GM23248 (cell line): ENCODE results near the gene CNKSR1.

Source experiments
- EZH2 ChIP-seq: fragments of 200-600 bp; sonication (generic); IDR thresholded peaks from 2 replicates; pipeline ENCODE4 v1.6.1; 2018; ENCODE audit warnings: antibody characterized with exemption, mild to moderate bottlenecking; ENCODE audit not compliant: insufficient read depth, poor library complexity, severe bottlenecking
- EZH2phosphoT487 ChIP-seq: fragments of 200-600 bp; sonication (generic); IDR thresholded peaks from 2 replicates; pipeline ENCODE4 v1.6.1; 2018; ENCODE audit warnings: antibody characterized with exemption, moderate library complexity, mild to moderate bottlenecking, low read depth; ENCODE audit not compliant: insufficient read depth

DNA sequence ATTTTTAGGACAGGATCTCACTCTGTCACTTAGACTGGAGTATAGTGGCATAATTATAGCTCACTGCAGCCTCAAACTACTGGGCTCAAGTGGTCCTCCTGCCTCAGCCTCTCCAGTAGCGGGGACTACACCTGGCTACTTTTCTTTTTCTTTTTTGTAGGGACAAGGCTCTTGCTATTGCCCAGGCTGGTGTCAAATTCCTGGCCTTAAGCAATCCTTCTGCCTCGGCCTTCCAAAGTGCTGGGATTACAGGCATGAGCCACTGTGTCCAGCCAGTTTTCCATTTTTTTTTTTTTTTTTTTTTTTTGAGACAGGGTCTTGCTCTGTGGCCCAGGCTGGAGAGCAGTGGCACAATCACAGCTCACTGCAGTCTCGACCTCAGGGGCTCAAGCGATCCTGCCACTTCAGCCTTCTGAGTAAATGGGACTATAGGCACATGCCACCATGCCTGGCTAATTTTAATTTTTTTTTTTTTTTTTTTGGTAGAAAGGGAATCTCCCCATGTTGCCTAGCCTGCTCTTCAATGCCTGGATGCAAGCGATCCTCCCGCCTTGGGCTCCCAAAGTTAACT, 36.1 kb downstream of the CNKSR1 start:
- TF ChIP-seq EZH2 (no peak), EZH2phosphoT487 (no peak)
